Right atrium auricular region (tissue), 2 donors: Measurements from ENCODE around the gene SIPA1L3. TPM values are rescaled to one million over a fixed set of nuclear protein-coding genes. Genes with fewer than 3 reads are reported as not detected.

Experiments used
- DNase-seq: peaks from one replicate; pipeline ENCODE4 v3.0.0-alpha.2; 2019; ENCODE audit warnings: low spot score
- H3K27ac ChIP-seq, 2 donors: fragments of 200-600 bp; sonication (generic); 1 replicate in 1 of 2; 2 replicates in 1 of 2; pipeline ENCODE4 v1.5.1; 2016 to 2019
- H3K27me3 ChIP-seq, 2 donors: fragments of 200-600 bp; sonication (generic); one replicate each; pipeline versions ENCODE4 v1.5.1 to v1.6.0; 2017 to 2019
- H3K36me3 ChIP-seq: fragments of 200-600 bp; sonication (generic); one replicate; pipeline ENCODE4 v1.5.1; 2016
- H3K4me1 ChIP-seq, 2 donors: fragments of 200-600 bp; sonication (generic); one replicate each; pipeline versions ENCODE4 v1.5.1 to v1.6.0; 2017 to 2019
- H3K4me3 ChIP-seq, 2 donors: fragments of 200-600 bp; sonication (generic); 1 replicate in 1 of 2; 2 replicates in 1 of 2; pipeline ENCODE4 v1.5.1; 2017 to 2019; ENCODE audit warnings: mild to moderate bottlenecking in 1 of 2, moderate library complexity in 1 of 2
- H3K9me3 ChIP-seq, 2 donors: fragments of 200-600 bp; sonication (generic); one replicate each; pipeline ENCODE4 v1.5.1; 2019
- CTCF ChIP-seq, 2 donors: fragments of 200-600 bp; sonication (generic); IDR thresholded peaks; one replicate each; pipeline ENCODE4 v1.5.1; 2019; ENCODE audit warnings: antibody characterized with exemption in 2 of 2
- total RNA-seq, 2 donors: library from RNA; depleted of rRNA; stranded (reverse); fragments of >200 nt; gene quantifications; one replicate each; pipeline ENCODE4 v1.1.0, GENCODE V29; 2016

SIPA1L3 gene
- total RNA-seq, 2 donors from 2014 or later = 10.7 to 19.6 TPM

- no peak for TF ChIP-seq CTCF (IDR thresholded peaks at IDR 0.05)
- Histone ChIP-seq H3K27ac (no peak overlapping the region), H3K27me3 (no peaks in the 10 kb centered on the region), H3K4me1 (peaks cover 0 to 10% of the 10 kb centered on the region in 2 donors), H3K9me3 (no peaks in the 10 kb centered on the region), H3K4me3 (no peak overlapping the region), H3K36me3 (no peaks in the 10 kb centered on the region)
- DNase-seq = no peak
Measured at GRCh38 chr19:37959665-37960114, 52.7 kb downstream of the SIPA1L3 start.

- no peaks in the 10 kb centered on the region for H3K36me3 ChIP-seq
- DNase-seq = no peak
- TF ChIP-seq CTCF (IDR thresholded peaks at IDR 0.05) = no peak
- no peaks in the 10 kb centered on the region for H3K9me3 ChIP-seq
- no peaks in the 10 kb centered on the region for H3K27me3 ChIP-seq
- H3K4me3 ChIP-seq = no peak overlapping the region
- peaks cover 0 to 10% of the 10 kb centered on the region in 2 donors for H3K4me1 ChIP-seq
- H3K27ac ChIP-seq = no peak overlapping the region
Measured at GRCh38 chr19:37961198-37961597, 54.2 kb downstream of the SIPA1L3 start.

GRCh38 chr19:37963190-37963936 is 56.4 kb downstream of the SIPA1L3 start:
- no peaks in the 10 kb centered on the region for H3K9me3 ChIP-seq
- no peak overlapping the region for H3K4me3 ChIP-seq
- no peak for DNase-seq
- H3K27me3 ChIP-seq = no peaks in the 10 kb centered on the region
- peaks cover 0 to 10% of the 10 kb centered on the region in 2 donors for H3K4me1 ChIP-seq
- no peak overlapping the region for H3K27ac ChIP-seq
- H3K36me3 ChIP-seq = no peaks in the 10 kb centered on the region
- TF ChIP-seq CTCF (IDR thresholded peaks at IDR 0.05) = no peak

GRCh38 chr19:37964109-37964508 is 57.1 kb downstream of the SIPA1L3 start:
- H3K4me1 ChIP-seq = peaks cover 0 to 9% of the 10 kb centered on the region in 2 donors
- H3K27me3 ChIP-seq = no peaks in the 10 kb centered on the region
- H3K36me3 ChIP-seq = no peaks in the 10 kb centered on the region
- TF ChIP-seq CTCF (IDR thresholded peaks at IDR 0.05) = no peak
- no peaks in the 10 kb centered on the region for H3K9me3 ChIP-seq
- no peak overlapping the region for H3K4me3 ChIP-seq
- no peak for DNase-seq
- H3K27ac ChIP-seq = no peak overlapping the region

- Histone ChIP-seq H3K4me3 (no peak overlapping the region), H3K27ac (no peak overlapping the region), H3K27me3 (no peaks in the 10 kb centered on the region), H3K9me3 (peaks cover 0 to 13% of the 10 kb centered on the region in 2 donors), H3K4me1 (no peaks in the 10 kb centered on the region), H3K36me3 (no peaks in the 10 kb centered on the region)
- no peak for TF ChIP-seq CTCF (IDR thresholded peaks at IDR 0.05)
- DNase-seq = no peak
Measured at GRCh38 chr19:37966211-37966661, 59.2 kb downstream of the SIPA1L3 start.
